Adrenal gland (tissue), 5 donors: ENCODE results near the gene EDARADD.

Experiments used
- POLR2A ChIP-seq, 2 donors: fragments of 450-650 bp; IDR thresholded peaks; one replicate each; pipeline ENCODE4 v1.6.1; 2017; ENCODE audit warnings: antibody characterized with exemption in 2 of 2, mild to moderate bottlenecking in 2 of 2, moderate library complexity in 1 of 2
- TF ChIP-seq, protein P1 (sequence below), 6 experiments: fragments of 450-650 bp in 4 of 6; fragments of 200-600 bp in 2 of 6; sonication (generic) in 1 of 6; IDR thresholded peaks; 1 replicate in 5 of 6; 2 replicates in 1 of 6; pipeline versions ENCODE4 v1.5.1 to v1.8.0; 2016 to 2021; ENCODE audit warnings: antibody characterized with exemption in 6 of 6, mild to moderate bottlenecking in 2 of 6, moderate library complexity in 1 of 6
- donor health status: DM: no; HTN: no; CAD: no.

DNA sequence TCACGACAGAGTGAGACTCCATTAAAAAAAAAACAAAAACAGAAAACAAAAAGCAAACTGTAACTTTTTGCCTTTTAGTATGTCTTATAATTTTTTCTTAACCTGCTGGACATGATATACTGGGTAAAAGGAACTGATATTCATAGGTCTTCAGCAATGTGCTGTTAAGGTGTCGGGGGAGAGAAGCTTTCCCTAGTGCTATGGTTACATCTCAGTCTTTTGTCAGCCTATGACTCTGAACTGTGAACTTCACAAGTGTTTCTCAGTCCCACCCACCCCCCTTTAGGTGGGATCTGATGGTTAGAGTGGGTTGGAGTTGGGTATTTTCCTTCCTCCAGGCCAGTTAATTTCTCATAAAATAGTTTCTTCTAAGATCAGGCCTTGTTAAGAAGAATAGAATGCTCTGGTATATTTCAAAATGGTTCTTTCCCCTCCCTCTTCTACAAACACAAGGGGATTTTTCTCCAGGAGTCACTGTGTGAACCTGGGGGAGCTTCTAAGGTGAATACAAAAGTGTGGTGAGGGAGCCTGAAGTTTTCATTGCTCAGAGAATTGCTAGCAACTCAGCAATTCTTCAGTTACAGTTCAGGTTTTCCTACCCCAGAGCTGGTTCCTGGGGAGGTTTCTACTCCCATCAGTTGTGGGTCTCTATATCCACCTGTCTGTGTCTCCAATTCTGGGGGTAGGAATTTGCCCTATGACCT is 16.1 kb upstream of the EDARADD start:
- no peak for TF ChIP-seq POLR2A (IDR thresholded peaks at IDR 0.05)
- TF ChIP-seq, protein P1, sequence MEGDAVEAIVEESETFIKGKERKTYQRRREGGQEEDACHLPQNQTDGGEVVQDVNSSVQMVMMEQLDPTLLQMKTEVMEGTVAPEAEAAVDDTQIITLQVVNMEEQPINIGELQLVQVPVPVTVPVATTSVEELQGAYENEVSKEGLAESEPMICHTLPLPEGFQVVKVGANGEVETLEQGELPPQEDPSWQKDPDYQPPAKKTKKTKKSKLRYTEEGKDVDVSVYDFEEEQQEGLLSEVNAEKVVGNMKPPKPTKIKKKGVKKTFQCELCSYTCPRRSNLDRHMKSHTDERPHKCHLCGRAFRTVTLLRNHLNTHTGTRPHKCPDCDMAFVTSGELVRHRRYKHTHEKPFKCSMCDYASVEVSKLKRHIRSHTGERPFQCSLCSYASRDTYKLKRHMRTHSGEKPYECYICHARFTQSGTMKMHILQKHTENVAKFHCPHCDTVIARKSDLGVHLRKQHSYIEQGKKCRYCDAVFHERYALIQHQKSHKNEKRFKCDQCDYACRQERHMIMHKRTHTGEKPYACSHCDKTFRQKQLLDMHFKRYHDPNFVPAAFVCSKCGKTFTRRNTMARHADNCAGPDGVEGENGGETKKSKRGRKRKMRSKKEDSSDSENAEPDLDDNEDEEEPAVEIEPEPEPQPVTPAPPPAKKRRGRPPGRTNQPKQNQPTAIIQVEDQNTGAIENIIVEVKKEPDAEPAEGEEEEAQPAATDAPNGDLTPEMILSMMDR (IDR thresholded peaks at IDR 0.05) = no peak
